Adipose tissue (tissue), 3 donors: Measurements from ENCODE around the gene HORMAD1. TPM values are rescaled to one million over a fixed set of nuclear protein-coding genes. Genes with fewer than 3 reads are reported as not detected.

ENCODE experiments used
- H3K27ac ChIP-seq: one replicate; pipeline ENCODE4 v1.5.1; 2013; ENCODE audit warnings: low read depth, low read length
- WGBS, 3 donors: extraction: QIAGEN DNeasy Blood & Tissue Kit; methylation state at CpG; one replicate each; pipeline ENCODE4 v1.1.7; 2013; 5-methylcytosine and 5-hydroxymethylcytosine counted together
- polyA plus RNA-seq, 3 donors: library from polyadenylated mRNA; stranded (reverse); fragments of 200-250 nt; gene quantifications; one replicate each; pipeline ENCODE4 v1.2.3, GENCODE V29; 2013
- donor health status: healthy with polysubstance abuse.
- donor health status: Bipolar disorder and iron deficiency.
- donor health status: healthy.

The HORMAD1 gene
- polyA plus RNA-seq, 3 donors: 0.07 TPM; not detected in 2

- H3K27ac ChIP-seq: no peak overlapping the region
- WGBS, 3 donors: 8 to 97% (median 78%) methylated on average over 1 of the region's 1 CpG
Observed at GRCh38 chr1:150650193-150650592, 70.5 kb downstream of the HORMAD1 start.

- H3K27ac ChIP-seq: no peak overlapping the region
- WGBS, 3 donors: 62 to 92% (median 85%) methylated on average over 5 of the region's 5 CpGs
Observed at GRCh38 chr1:150649441-150650075, 71.1 kb downstream of the HORMAD1 start.

Other genes starting within 250 kb of the HORMAD1 start
- gene TARS2, start 233.5 kb downstream of the HORMAD1 start, polyA plus RNA-seq: 10 to 100 TPM in 2 of 3 donors, 1 to 10 TPM in 1; 8.9 to 16.9 (median 10.5) TPM
- gene ECM1, start 212.8 kb downstream of the HORMAD1 start, polyA plus RNA-seq: 10 to 100 TPM in 2 of 3 donors, 1 to 10 TPM in 1; 2.7 to 10.8 (median 10.1) TPM
- gene FALEC, start 205.1 kb downstream of the HORMAD1 start, polyA plus RNA-seq: under 1 TPM in 2 of 3 donors, not detected in 1; 0.15 to 0.18 TPM
- 10 to 100 TPM; 12.1 to 66.1 (median 56.0) TPM for gene ADAMTSL4, start 171.5 kb downstream of the HORMAD1 start, polyA plus RNA-seq
- 100 to 1,000 TPM in 2 of 3 donors, 10 to 100 TPM in 1; 98.6 to 386 (median 314) TPM for gene MCL1, start 141.3 kb downstream of the HORMAD1 start, polyA plus RNA-seq
- 100 to 1,000 TPM in 2 of 3 donors, 10 to 100 TPM in 1; 49.0 to 133 (median 107) TPM for gene ENSA, start 91.3 kb downstream of the HORMAD1 start, polyA plus RNA-seq
- 10 to 100 TPM; 10.3 to 26.6 (median 19.2) TPM for gene GOLPH3L, start 23.7 kb downstream of the HORMAD1 start, polyA plus RNA-seq
- gene CTSS, start 44.9 kb upstream of the HORMAD1 start, polyA plus RNA-seq: 10 to 100 TPM; 11.6 to 67.0 (median 43.1) TPM
- gene CTSK, start 87.4 kb upstream of the HORMAD1 start, polyA plus RNA-seq: 10 to 100 TPM in 2 of 3 donors, 1 to 10 TPM in 1; 2.3 to 64.2 (median 28.1) TPM
- gene ARNT, start 155.7 kb upstream of the HORMAD1 start, polyA plus RNA-seq: 10 to 100 TPM; 14.1 to 45.2 (median 18.0) TPM
- not detected for gene CTXND2, start 166.2 kb upstream of the HORMAD1 start, polyA plus RNA-seq
- 10 to 100 TPM; 13.4 to 15.7 (median 15.1) TPM for gene SETDB1, start 205.5 kb upstream of the HORMAD1 start, polyA plus RNA-seq